ENCODE data around the gene OSBPL6.
"Not testable (repeated sequence)": the region's sequence is repeated elsewhere in the genome, so short reads cannot be mapped to it uniquely, and the experiment has no call there.

The OSBPL6 gene

DNA sequence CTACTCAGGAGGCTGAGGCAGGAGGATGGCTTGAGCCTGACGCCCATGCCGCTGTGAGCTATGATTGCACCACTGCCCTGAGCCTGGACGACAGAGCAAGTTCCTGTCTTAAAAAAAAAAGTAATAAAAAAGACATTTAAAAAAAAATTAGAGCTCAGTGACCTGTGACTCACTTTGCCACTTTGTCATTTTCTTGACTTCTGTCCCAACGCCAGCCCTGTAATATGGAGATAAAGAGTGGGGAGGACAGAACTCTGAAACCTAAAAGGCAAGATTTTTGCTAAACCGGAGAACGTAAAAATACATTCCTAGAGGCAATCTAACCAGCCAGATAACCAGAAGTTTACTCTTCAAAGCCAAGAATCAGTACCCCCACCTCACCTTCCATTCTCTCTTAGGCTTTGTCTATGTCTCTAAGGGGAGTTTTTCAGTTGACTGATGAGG, 207.7 kb downstream of the OSBPL6 start:
- Histone ChIP-seq H3K27me3 (replicated peaks; ENCODE audit: control insufficient read depth, insufficient read depth, low read length) (no peaks in the 10 kb centered on the region), H3K36me3 (ENCODE audit: control insufficient read depth, insufficient read depth, low read length) (no peaks in the 10 kb centered on the region), H3K4me3 (replicated peaks; ENCODE audit: low read depth, low read length) (no peak overlapping the region)
- TF ChIP-seq, protein P1, sequence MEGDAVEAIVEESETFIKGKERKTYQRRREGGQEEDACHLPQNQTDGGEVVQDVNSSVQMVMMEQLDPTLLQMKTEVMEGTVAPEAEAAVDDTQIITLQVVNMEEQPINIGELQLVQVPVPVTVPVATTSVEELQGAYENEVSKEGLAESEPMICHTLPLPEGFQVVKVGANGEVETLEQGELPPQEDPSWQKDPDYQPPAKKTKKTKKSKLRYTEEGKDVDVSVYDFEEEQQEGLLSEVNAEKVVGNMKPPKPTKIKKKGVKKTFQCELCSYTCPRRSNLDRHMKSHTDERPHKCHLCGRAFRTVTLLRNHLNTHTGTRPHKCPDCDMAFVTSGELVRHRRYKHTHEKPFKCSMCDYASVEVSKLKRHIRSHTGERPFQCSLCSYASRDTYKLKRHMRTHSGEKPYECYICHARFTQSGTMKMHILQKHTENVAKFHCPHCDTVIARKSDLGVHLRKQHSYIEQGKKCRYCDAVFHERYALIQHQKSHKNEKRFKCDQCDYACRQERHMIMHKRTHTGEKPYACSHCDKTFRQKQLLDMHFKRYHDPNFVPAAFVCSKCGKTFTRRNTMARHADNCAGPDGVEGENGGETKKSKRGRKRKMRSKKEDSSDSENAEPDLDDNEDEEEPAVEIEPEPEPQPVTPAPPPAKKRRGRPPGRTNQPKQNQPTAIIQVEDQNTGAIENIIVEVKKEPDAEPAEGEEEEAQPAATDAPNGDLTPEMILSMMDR (IDR thresholded peaks at IDR 0.05; ENCODE audit: insufficient read depth, low read length, poor library complexity, severe bottlenecking), result no peak
- no peak for DNase-seq (ENCODE audit: extremely low read depth, insufficient read length)

DNA sequence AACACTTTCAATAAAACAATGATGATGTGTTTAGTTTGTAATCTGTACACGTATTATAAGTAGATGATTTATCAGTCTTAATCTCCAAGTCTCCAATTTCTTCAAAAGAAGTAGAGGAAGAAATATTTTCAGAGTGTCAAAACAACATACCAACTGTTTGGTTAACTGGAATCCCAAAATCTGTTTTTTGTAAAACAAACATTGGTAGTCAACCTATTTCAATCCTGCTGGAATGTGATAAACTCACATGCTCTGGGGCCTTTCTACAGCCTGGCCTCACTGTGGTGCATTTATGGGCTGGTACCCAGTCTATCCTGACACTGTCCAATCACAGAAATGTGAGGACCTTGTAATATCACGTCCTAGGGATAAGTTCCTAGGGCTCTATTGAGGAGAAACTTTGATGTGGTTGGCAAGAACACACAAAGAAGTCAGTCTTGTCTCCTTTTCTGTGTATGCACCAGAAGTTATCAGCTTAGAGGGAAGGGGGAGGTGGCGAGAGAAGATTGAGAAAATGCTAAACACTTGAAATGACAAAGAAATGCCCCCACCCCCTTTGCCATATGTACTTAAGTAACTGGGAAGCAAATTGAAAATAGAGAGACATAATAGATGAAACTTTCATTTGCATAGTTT, 209.5 kb downstream of the OSBPL6 start:
- Histone ChIP-seq H3K27me3 (replicated peaks; ENCODE audit: control insufficient read depth, insufficient read depth, low read length) (no peaks in the 10 kb centered on the region), H3K36me3 (ENCODE audit: control insufficient read depth, insufficient read depth, low read length) (no peaks in the 10 kb centered on the region), H3K4me3 (replicated peaks; ENCODE audit: low read depth, low read length) (no peak overlapping the region)
- DNase-seq (ENCODE audit: extremely low read depth, insufficient read length), result no peak
- TF ChIP-seq, protein P1 (IDR thresholded peaks at IDR 0.05; ENCODE audit: insufficient read depth, low read length, poor library complexity, severe bottlenecking), result no peak

DNA sequence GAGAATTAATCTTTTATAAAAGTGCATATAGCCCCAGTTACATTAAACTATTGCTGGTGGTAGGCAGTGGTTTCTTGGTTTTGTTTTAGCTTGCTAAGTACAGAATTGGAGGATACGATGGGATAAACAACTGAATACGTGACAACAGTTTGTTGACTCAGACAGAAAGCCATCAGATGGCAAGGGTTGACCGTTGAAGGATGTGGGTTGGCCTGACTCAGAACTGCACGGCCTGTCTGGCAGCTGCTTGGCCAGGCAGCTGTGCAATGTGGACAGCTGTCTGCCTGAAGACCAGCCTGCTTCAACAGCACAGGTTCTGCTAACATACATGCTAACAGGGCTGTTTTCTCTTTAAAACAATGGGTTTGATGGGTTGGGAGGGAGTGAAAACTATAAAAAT, 210.1 kb downstream of the OSBPL6 start:
- TF ChIP-seq, protein P1 (IDR thresholded peaks at IDR 0.05; ENCODE audit: insufficient read depth, low read length, poor library complexity, severe bottlenecking), result no peak

DNA sequence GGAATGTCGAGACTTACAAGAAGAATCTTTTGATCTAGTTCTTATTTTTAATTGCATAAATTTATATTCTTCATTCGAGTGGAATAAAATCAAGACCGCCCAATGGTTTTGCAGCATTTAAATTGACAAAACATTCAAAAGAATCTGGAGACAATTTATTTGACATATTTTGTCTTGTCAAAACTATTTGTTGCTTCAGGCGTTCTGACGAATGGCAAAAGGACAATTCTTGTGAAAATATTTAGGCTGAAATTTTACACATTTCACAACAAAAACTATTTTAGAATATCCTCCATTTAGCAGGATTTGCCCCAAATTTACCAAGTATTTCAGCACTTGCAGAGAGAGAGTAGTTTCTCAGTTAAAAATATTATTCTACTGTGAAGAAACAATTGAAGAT, 214.9 kb downstream of the OSBPL6 start:
- Histone ChIP-seq H3K27me3 (replicated peaks; ENCODE audit: control insufficient read depth, insufficient read depth, low read length) (no peaks in the 10 kb centered on the region), H3K4me3 (replicated peaks; ENCODE audit: low read depth, low read length) (no peak overlapping the region), H3K36me3 (ENCODE audit: control insufficient read depth, insufficient read depth, low read length) (no peaks in the 10 kb centered on the region)
- DNase-seq (ENCODE audit: extremely low read depth, insufficient read length), result no peak
- TF ChIP-seq, protein P1 (IDR thresholded peaks at IDR 0.05; ENCODE audit: insufficient read depth, low read length, poor library complexity, severe bottlenecking), result no peak

More for the DNA sequence above, 210.1 kb downstream of the OSBPL6 start:
- Histone ChIP-seq H3K27me3 (replicated peaks; ENCODE audit: control insufficient read depth, insufficient read depth, low read length) (no peaks in the 10 kb centered on the region), H3K36me3 (ENCODE audit: control insufficient read depth, insufficient read depth, low read length) (no peaks in the 10 kb centered on the region), H3K4me3 (replicated peaks; ENCODE audit: low read depth, low read length) (no peak overlapping the region)
- peak; percentile 79 for DNase-seq (ENCODE audit: extremely low read depth, insufficient read length)

DNA sequence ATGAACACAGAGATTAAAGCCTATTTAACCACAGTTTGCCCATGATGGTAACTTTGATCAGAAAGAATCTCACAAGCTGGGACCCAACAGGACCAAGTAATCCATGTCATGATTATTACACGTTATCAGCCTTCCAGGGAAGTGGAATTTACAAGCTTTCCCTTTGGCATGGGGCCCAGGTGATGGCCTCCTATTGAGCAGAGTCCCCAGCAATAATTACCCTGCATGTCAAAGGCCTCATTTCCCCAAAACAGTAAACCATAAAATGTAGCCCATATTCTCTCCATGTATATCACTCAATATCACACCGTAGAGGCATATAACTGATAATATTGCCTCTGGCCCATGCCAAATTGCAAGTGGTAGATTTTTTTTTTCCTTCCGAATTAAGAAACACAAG, 217.7 kb downstream of the OSBPL6 start:
- Histone ChIP-seq H3K27me3 (replicated peaks; ENCODE audit: control insufficient read depth, insufficient read depth, low read length) (no peaks in the 10 kb centered on the region), H3K4me3 (replicated peaks; ENCODE audit: low read depth, low read length) (no peak overlapping the region), H3K36me3 (ENCODE audit: control insufficient read depth, insufficient read depth, low read length) (no peaks in the 10 kb centered on the region)
- TF ChIP-seq, protein P1 (IDR thresholded peaks at IDR 0.05; ENCODE audit: insufficient read depth, low read length, poor library complexity, severe bottlenecking), result no peak
- no peak for DNase-seq (ENCODE audit: extremely low read depth, insufficient read length)

DNA sequence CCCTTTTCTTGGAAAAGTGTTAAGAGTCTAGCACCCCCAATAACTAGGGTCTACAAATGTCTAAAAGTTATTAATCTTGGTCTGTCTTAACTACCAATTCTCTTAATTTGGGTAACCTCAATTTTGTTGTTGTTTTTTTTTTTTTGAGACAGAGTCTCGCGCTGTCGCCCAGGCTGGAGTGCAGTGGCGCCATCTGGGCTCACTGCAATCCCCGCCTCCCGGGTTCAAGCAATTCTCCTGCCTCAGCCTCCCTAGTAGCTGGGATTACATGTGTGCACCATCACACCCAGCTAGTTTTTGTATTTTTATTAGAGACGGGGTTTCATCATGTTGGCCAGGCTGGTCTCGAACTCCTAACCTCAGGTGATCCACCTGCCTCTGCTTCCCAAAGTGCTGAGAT, 218.1 kb downstream of the OSBPL6 start:
- H3K27me3 ChIP-seq (replicated peaks; ENCODE audit: control insufficient read depth, insufficient read depth, low read length); H3K4me3 ChIP-seq (replicated peaks; ENCODE audit: low read depth, low read length); DNase-seq (ENCODE audit: extremely low read depth, insufficient read length); H3K36me3 ChIP-seq (ENCODE audit: control insufficient read depth, insufficient read depth, low read length): not testable (repeated sequence)

All from GM06990 (cell line).